Endothelial cell of umbilical vein (primary cell): Measurements from ENCODE around the gene PRPH. TPM values are rescaled to one million over a fixed set of nuclear protein-coding genes. Genes with fewer than 3 reads are reported as not detected.
A peak's percentile ranks its signal among the peaks of the same experiment; 100 is the strongest.
"Not testable (repeated sequence)": the region's sequence is repeated elsewhere in the genome, so short reads cannot be mapped to it uniquely, and the experiment has no call there.

Experiments used
- BruUV-seq: library from RNA; stranded (reverse); fragments of 400-500 nt; replicated peaks from 2 replicates; lab custom pipeline; 2021; lab: Mats Ljungman, UMichigan
- CTCF ChIA-PET: fragments of 300-600, 350-600 bp; sonication (Branson Sonifier 250); formaldehyde crosslinking; loops from one replicate; lab custom pipeline; 2021; ENCODE audit warnings: antibody characterized with exemption, inconsistent platforms; lab: Charles Lee
- POLR2A ChIA-PET: fragments of 300-600, 350-600 bp; sonication (Branson Sonifier 250); formaldehyde crosslinking; loops from one replicate; lab custom pipeline; 2021; ENCODE audit warnings: antibody characterized with exemption, inconsistent platforms; lab: Charles Lee
- DNase-seq: peaks from one replicate; pipeline ENCODE4 v3.0.0-alpha.2; 2011; ENCODE audit warnings: low read depth, low spot score
- FAIRE-seq: peaks from 2 replicates; lab custom pipeline; 2011; peaks lifted over from hg19 to GRCh38; lab: Jason Lieb, UNC
- H2AFZ ChIP-seq: 2 replicates; pipeline ENCODE4 v1.6.0; 2012; ENCODE audit warnings: low read depth, low read length, control low read depth, inconsistent platforms
- H3K27ac ChIP-seq: 2 replicates; pipeline ENCODE4 v1.5.1; 2011; ENCODE audit warnings: low read depth, mild to moderate bottlenecking, control low read depth, low read length, moderate library complexity; ENCODE audit not compliant: insufficient read depth
- H3K27me3 ChIP-seq, 2 experiments: 2 replicates each; pipeline versions ENCODE4 v1.6.0 to v1.6.1; 2011; ENCODE audit warnings: low read length in 2 of 2, mixed read lengths in 1 of 2; ENCODE audit not compliant: control insufficient read depth in 2 of 2, insufficient read depth in 2 of 2
- H3K36me3 ChIP-seq, 2 experiments: 2 replicates in 1 of 2; 3 replicates in 1 of 2; pipeline ENCODE4 v1.5.1; 2011; ENCODE audit warnings: low read length in 2 of 2, mild to moderate bottlenecking in 1 of 2, moderate library complexity in 1 of 2; ENCODE audit not compliant: control insufficient read depth in 2 of 2, insufficient read depth in 2 of 2; ENCODE audit errors: extremely low read depth in 1 of 2
- H3K4me1 ChIP-seq: 3 replicates; pipeline ENCODE4 v1.5.1; 2011; ENCODE audit warnings: mild to moderate bottlenecking, low read length; ENCODE audit not compliant: control insufficient read depth, insufficient read depth; ENCODE audit errors: extremely low read depth
- H3K4me2 ChIP-seq: 2 replicates; pipeline ENCODE4 v1.6.1; 2011; ENCODE audit warnings: low read length, control low read depth, mixed read lengths; ENCODE audit not compliant: insufficient read depth
- H3K4me3 ChIP-seq, 3 experiments: fragments of 200-600 bp in 1 of 3; sonication (generic), shearing (Covaris generic) in 1 of 3; replicated peaks in 1 of 3; 2 replicates each; pipeline ENCODE4 v1.5.1; 2011 to 2016; ENCODE audit warnings: control low read depth in 3 of 3, low read length in 3 of 3, mild to moderate bottlenecking in 2 of 3, inconsistent platforms in 1 of 3, low read depth in 1 of 3, moderate library complexity in 1 of 3; ENCODE audit not compliant: insufficient read depth in 1 of 3
- H3K79me2 ChIP-seq: 2 replicates; pipeline ENCODE4 v1.6.0; 2012; ENCODE audit warnings: low read length, inconsistent platforms; ENCODE audit not compliant: control insufficient read depth, insufficient read depth
- H3K9ac ChIP-seq: replicated peaks from 2 replicates; pipeline ENCODE3; 2011; ENCODE audit warnings: low read length, control low read depth; ENCODE audit not compliant: insufficient read depth; ENCODE audit errors: extremely low read depth
- H3K9me1 ChIP-seq: replicated peaks from 3 replicates; pipeline ENCODE4 v1.6.0; 2011; ENCODE audit warnings: mild to moderate bottlenecking, low read length; ENCODE audit not compliant: control insufficient read depth, insufficient read depth; ENCODE audit errors: extremely low read depth
- H3K9me3 ChIP-seq: replicated peaks from 2 replicates; pipeline ENCODE4 v1.5.1; 2012; ENCODE audit warnings: low read length, inconsistent platforms; ENCODE audit not compliant: control insufficient read depth, insufficient read depth
- H4K20me1 ChIP-seq: replicated peaks from 2 replicates; pipeline ENCODE3; 2011; ENCODE audit warnings: mild to moderate bottlenecking, low read length; ENCODE audit not compliant: control insufficient read depth, insufficient read depth; ENCODE audit errors: extremely low read depth
- CTCF ChIP-seq, 2 donors: IDR thresholded peaks; 1 replicate in 1 of 2; 2 replicates in 1 of 2; pipeline ENCODE4 v1.5.1; 2011; ENCODE audit warnings: low read length in 2 of 2, mild to moderate bottlenecking in 2 of 2, moderate library complexity in 2 of 2, control low read depth in 1 of 2, inconsistent platforms in 1 of 2, low read depth in 1 of 2; ENCODE audit not compliant: insufficient read depth in 1 of 2; ENCODE audit errors: extremely low read depth in 1 of 2
- EZH2 ChIP-seq: IDR thresholded peaks from 2 replicates; pipeline ENCODE4 v1.6.1; 2012; ENCODE audit warnings: borderline replicate concordance, low read depth, mild to moderate bottlenecking, moderate library complexity, low read length, inconsistent platforms; ENCODE audit not compliant: severe bottlenecking
- FOS ChIP-seq: IDR thresholded peaks from 2 replicates; pipeline ENCODE4 v1.6.1; 2011; ENCODE audit warnings: mild to moderate bottlenecking, low read length, moderate library complexity, borderline replicate concordance; ENCODE audit not compliant: insufficient read depth
- GATA2 ChIP-seq: IDR thresholded peaks from 2 replicates; pipeline ENCODE4 v1.7.0; 2011; ENCODE audit warnings: low read depth, mild to moderate bottlenecking, moderate library complexity, mixed read lengths, low read length; ENCODE audit not compliant: insufficient read length, insufficient read depth
- JUN ChIP-seq: IDR thresholded peaks from 2 replicates; pipeline ENCODE4 v1.6.1; 2011; ENCODE audit warnings: borderline replicate concordance, low read depth; ENCODE audit not compliant: insufficient read length, insufficient read depth
- MAX ChIP-seq: IDR thresholded peaks from 2 replicates; pipeline ENCODE4 v1.6.1; 2011; ENCODE audit not compliant: insufficient read depth, insufficient read length
- MYC ChIP-seq: IDR thresholded peaks from one replicate; pipeline ENCODE4 v1.6.1; 2011; ENCODE audit warnings: mild to moderate bottlenecking, low read depth, low read length
- POLR2A ChIP-seq: IDR thresholded peaks from 2 replicates; pipeline ENCODE4 v1.6.1; 2012; ENCODE audit warnings: low read depth, mild to moderate bottlenecking, control low read depth, low read length
- POLR2AphosphoS5 ChIP-seq: IDR thresholded peaks from 2 replicates; pipeline ENCODE4 v1.6.1; 2012; ENCODE audit warnings: low read depth, mild to moderate bottlenecking, control low read depth, low read length, moderate library complexity; ENCODE audit not compliant: insufficient read depth
- dilution Hi-C: fragments of 300-500 bp; cut with MboI; formaldehyde crosslinking; loops from one replicate; pipeline ENCODE4 v1.15.0; 2019; ENCODE audit warnings: low sequenced_read_pairs; ENCODE audit not compliant: extremely low pct_ligation_motif_present
- intact Hi-C: fragments of 100-400 bp; cut with micrococcal nuclease; formaldehyde crosslinking; loops from one replicate; pipeline ENCODE4 v1.10.0; 2022
- polyA plus RNA-seq, 4 experiments: library from polyadenylated mRNA; depleted of rRNA in 3 of 4; stranded (reverse) in 3 of 4; unstranded in 1 of 4; fragments of >200 nt; gene quantifications; 2 replicates each; pipeline versions ENCODE4 v1.2.1 to v1.2.3, GENCODE V29; 2011 to 2012; ENCODE audit warnings: missing spikeins in 1 of 4
- total RNA-seq: library from RNA; stranded (reverse); gene quantifications from 2 replicates; pipeline ENCODE4 v1.2.3, GENCODE V29; 2021

Gene PRPH
- total and polyA plus RNA-seq, 2 donors (not counting 3 experiments of a cell fraction or from before 2014, with no cell fraction given) = not detected

GRCh38 chr12:49320411-49321103 lies 25.6 kb downstream of the PRPH start:
- H3K79me2 ChIP-seq = peaks cover 11% of the 10 kb centered on the region
- CTCF ChIA-PET = interaction anchor here (0.7 kb wide), 1 partner anchor 23 kb away, joined by 3 read pairs; no protein-coding TSS in a partner anchor
- H3K27me3 ChIP-seq, FAIRE-seq, POLR2A ChIA-PET, H3K9me3 ChIP-seq, DNase-seq, H4K20me1 ChIP-seq, dilution Hi-C loops, H3K9ac ChIP-seq, H3K4me3 ChIP-seq, H2AFZ ChIP-seq, H3K9me1 ChIP-seq, H3K36me3 ChIP-seq, intact Hi-C loops, BruUV-seq, H3K4me2 ChIP-seq, H3K27ac ChIP-seq: not testable (repeated sequence)
- H3K4me1 ChIP-seq = peaks cover 12% of the 10 kb centered on the region

GRCh38 chr12:49322367-49322707 lies 27.4 kb downstream of the PRPH start:
- peaks cover 11% of the 10 kb centered on the region for H3K79me2 ChIP-seq
- CTCF ChIA-PET = interaction anchor here (1.0 to 4.9 kb wide), 12 partner anchors 10 to 258 kb away, joined by 3 to 43 read pairs (median 6); partner anchors contain the start of gene DNAJC22
- no peaks in the 10 kb centered on the region for H3K9me1 ChIP-seq
- TF ChIP-seq FOS (no peak), JUN (no peak), GATA2 (no peak), MAX (no peak), CTCF (IDR thresholded peaks at IDR 0.05; ENCODE audit: extremely low read depth in 1 of 2, insufficient read depth in 1 of 2, low read depth in 1 of 2, low read length in 2 of 2) (no peak), MYC (no peak), POLR2AphosphoS5 (no peak), EZH2 (no peak), POLR2A (no peak)
- peak overlapping the region; percentile 73 for H3K9ac ChIP-seq
- no peaks in the 10 kb centered on the region for H3K27me3 ChIP-seq
- H3K36me3 ChIP-seq = peaks cover 0 to 3% of the 10 kb centered on the region in 2 experiments
- intact Hi-C loops = no loop called here
- H3K4me2 ChIP-seq = peak overlapping the region; percentile 58
- TSS peak; percentile 94 for BruUV-seq
- peak overlapping the region; percentile 6 for H3K27ac ChIP-seq
- no peaks in the 10 kb centered on the region for H4K20me1 ChIP-seq
- POLR2A ChIA-PET = interaction anchor here (1.0 to 1.5 kb wide), 4 partner anchors 10 to 54 kb away, joined by 3 to 7 read pairs (median 4); partner anchors contain the start of gene SPATS2
- dilution Hi-C loops = no loop called here
- H3K4me1 ChIP-seq = peaks cover 12% of the 10 kb centered on the region
- H2AFZ ChIP-seq = peak overlapping the region; percentile 60
- DNase-seq (no peak), FAIRE-seq (no peak)
- H3K9me3 ChIP-seq = no peaks in the 10 kb centered on the region
- H3K4me3 ChIP-seq = peak overlapping the region; percentile 22 to 59 (median 49)
